ENCODE data around the gene BRF1.
"Not testable (repeated sequence)": the region's sequence is repeated elsewhere in the genome, so short reads cannot be mapped to it uniquely, and the experiment has no call there.

The BRF1 gene

DNA sequence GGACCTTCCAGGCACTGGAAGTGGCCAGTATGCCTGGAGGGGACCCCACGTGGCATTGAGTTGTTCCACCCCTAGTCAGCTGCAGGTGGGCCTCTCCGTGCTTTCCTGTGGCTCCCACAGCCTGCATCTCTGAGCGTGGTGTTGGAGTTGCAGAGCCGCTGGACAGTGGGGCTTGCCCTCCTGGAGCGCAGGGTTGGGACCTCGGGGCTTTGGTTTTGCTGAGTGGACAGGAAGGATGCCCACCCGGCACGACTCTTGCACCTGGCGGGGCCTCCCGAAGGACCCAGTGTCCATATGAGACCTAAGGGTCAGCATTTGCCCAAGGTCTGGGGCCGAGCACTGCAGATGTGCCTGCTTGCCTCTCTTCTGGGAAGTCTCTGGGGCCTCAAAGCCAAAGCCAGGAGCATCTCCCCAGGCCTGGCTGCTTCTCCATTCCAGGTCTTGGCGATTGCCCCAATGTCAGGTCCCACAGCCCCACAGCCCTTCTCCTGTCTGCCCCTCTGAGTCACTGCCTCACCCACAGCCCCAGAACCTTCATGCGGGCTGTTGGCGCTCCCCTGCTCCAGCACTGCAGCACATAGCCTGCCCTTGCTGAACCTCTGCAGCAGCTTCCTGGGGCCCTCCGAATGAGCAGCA lies 15.3 kb upstream of the BRF1 start:
- no peak for DNase-seq (ENCODE audit: low read depth in 3 of 3, low spot score in 1 of 3)

DNA sequence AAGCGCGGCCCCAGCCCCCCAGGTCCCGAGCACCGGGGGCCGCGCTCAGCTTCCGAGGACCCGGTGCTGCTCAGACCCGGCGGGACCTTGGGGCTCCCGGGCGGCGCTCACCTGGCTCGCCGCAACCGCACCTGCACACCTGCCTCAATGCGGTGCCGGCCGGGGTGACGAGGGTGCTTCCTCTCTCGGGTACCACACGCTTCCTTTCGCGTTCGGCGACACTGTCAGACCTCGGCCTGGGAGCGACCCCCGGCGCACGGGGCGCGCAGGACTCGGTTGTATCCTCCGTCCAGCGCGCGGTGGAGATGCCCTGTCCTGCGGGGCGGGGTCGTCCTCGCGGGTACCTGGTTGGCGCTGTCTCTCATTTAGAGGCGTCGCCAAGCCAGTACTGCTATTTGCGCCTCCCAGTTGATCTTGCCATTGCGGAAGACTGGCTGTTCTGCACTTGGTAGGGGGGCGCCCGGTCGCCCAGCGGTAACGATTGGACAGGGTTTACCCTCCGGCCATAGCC lies 14.5 kb upstream of the BRF1 start:
- no peak for DNase-seq (ENCODE audit: low read depth in 3 of 3, low spot score in 1 of 3)

DNA sequence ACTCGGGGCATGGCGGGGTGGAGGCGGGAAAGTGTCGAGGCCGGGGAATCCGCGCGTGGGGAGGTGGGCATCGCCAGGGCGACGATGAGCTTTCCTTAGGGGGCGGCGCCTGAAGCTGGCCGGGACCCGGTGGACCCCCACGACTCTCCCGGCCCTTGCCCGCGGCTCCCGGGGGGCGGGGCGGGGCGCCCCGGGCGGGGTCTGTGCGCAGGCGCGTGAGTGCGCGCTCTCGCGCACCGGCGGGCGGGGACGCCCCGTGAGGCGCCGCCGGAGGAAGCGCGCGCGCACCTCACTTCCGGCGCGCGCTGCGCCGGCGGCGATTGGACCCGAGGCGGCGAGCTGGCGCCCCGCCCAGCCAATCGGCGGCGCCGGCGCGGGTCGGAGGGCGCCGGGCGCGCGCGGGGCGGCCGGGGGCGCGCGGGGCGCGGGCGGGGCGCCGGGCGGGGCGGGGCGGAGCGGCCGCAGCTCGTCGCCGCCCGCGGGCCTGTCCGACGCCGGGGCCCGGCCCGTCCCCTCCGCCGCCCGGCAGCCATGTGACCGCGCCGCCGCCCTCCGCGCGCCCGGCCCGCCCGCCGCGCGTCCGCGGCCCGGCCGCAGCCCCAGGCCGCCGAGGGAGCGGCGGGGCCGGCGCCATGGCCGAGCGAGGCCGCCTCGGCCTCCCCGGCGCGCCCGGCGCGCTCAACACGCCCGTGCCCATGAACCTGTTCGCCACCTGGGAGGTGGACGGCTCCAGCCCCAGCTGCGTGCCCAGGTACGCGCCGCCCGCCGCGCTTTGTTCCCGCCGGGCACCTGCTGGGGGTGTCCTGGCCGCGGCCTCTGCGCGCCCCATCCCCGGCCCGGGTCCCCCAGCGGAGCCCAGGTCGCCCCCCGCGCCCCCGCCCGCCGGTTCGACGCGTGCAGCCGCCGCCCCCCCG lies 13.7 kb upstream of the BRF1 start, which contains the start of gene PACS2:
Gene PACS2, plus strand, starts transcription at position 462 of the 914 bp plus-strand sequence. Its CDS starts 171 bp downstream, at position 633.
- DNase-seq (ENCODE audit: low read depth in 3 of 3, low spot score in 1 of 3) = peak; percentile 40 to 66 (median 63)

DNA sequence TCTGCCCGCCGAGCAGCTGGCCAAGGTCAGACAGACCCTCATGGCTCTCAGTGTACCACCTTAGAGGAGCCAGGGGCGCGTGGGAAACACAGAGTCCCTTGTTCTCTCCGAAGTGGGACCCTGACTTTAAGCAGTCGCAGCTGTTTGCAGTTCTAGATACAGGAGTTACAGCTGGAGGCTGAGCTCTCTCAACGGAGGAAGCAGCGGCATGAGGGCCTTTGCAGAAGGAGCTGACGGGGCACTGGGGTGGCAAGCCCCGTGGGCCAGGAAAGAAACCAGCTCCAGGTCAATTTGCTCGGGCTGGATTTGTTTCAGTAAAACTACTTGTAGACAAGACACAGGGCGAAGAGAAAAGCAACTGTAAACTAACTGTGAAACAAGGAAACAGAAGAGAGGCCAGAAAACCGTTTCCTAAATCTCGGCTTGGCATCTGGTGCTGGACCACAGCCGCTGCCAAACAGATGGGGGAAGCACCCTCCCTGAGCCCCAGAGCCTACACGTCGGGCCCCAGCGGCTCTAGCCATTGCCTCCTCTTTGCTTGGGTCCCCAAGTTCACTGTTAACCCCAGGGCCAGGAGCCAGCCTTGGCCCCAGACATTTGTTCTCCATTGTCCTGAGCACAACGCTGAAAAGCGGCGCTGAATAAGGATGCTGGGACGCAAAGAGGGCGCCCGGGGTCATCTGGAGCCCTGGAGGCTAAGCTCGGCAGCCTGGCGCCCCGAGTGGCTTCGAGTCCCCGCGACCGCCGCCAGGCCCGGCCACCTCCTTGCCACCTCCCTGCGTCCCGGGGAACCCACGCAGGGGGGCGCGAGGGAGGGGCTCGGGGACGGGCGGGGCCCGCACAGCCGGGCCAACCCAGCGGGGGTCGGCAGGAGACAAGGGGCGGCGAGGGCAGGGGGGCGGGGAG lies 12.8 kb upstream of the BRF1 start:
- no peak for DNase-seq (ENCODE audit: low read depth in 3 of 3, low spot score in 1 of 3)

DNA sequence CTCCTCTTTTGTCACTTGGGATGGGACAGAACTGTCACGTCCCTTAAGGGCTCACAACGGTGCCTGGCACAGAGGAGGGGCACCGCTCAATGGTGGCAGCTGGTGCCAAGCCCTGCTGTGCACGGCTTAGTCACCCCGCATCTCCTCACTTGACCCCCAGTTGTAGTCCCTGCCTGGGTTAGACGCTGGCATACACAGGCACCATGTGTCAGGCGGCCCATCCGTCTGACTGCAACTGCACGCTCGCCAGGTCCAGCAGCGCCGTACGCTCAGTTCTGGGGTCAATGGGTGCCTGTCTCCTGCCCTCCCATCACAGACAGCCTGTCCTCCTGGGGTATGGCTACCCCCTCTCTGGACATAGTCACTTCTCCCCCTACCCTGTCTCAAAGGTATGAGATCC lies 12.2 kb upstream of the BRF1 start:
- no peak for DNase-seq (ENCODE audit: low read depth in 3 of 3, low spot score in 1 of 3)

DNA sequence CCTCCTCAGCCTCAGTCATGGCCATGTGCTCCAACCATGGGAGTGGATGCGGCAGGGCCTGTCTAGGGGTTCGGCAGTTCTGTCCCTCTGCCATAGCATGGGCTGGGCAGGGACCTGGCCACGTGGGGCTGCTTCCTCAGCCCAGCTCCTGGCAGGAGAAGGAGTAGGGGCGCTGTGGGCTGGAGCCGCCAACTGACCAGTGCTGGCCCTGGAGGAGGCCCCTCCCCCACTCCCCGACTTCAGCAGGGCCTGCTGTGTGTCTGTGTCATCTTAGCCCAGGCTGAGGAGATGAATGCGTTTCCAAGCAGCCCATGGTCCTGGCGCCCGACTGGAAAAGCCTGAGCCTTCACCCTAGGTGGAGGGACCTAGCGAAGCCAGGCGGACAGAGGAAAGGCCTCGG lies 11.0 kb upstream of the BRF1 start:
- DNase-seq (ENCODE audit: low read depth in 3 of 3, low spot score in 1 of 3) = no peak

DNA sequence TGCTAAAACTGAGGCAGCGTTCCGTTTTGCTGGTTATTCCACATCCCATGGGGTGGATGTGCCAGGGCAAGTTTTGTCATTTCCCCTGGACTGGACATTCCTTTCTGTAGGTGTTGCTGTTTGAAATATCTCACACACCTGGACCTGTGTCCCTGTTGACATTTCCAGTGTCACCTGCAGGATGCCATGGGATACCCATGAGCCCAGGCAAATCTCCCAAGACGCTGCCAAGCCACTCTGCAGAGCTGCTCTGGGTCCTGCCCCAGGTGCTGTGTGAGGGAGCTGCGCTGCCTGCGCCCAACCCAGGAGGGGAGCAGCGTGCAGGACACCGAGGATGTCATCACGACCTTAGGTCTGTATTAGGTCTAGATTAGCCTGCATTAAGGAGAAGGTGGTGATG lies 8.6 kb upstream of the BRF1 start:
- no peak for DNase-seq (ENCODE audit: low read depth in 3 of 3, low spot score in 1 of 3)

DNA sequence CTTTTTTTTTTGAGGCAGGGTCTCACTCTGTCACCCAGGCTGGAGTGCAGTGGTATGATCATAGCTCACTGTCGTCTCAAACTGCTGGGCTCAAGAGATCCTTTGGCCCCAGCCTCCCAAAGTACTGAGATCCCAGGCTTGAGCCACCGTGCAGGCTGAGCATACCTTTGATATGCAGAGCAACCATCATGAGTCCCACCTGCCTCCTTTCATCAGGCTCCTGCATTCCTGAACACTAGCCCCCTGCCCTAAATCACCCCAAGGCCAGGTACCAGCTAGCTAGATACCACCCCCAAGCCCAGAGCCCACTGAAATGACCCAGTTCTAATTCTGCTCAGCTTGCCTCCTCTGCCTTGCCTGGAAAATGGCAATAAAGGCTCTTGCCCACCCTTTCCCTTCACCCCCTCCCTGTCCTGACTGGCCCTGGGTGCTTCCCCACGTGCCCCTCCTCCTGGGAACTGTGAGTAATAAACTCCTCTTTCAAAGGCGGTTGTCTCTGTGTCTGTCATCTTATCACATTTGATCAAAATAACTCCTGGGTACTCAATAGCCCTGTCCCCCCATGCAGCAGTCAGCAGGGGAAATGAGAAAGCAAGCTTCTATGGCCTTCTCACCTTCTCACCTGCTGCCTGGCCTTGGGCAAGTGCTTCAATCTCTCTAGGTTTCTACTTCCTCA lies 6.4 kb upstream of the BRF1 start:
- DNase-seq (ENCODE audit: low read depth in 3 of 3, low spot score in 1 of 3) = no peak

DNA sequence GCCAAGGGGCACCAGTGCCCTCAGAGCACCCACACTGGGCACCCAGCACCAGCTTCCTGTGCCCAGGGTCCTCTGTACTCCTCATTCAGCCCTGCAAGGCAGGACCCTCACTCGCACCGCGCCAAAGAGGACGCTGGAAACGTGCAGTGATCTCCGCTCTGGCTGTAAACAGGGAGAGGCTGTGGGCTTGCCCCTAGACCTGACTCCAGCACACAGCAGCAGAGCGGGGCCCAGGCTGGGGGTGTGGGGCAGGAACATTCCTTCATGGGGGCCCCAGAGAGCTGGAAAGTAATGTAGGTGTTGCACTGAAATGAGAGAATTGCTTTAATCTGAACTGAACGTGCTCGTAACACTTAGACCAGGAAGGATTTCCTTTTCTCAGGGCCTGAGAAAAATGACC lies 5.0 kb upstream of the BRF1 start:
- DNase-seq (ENCODE audit: low read depth in 3 of 3, low spot score in 1 of 3) = no peak

DNA sequence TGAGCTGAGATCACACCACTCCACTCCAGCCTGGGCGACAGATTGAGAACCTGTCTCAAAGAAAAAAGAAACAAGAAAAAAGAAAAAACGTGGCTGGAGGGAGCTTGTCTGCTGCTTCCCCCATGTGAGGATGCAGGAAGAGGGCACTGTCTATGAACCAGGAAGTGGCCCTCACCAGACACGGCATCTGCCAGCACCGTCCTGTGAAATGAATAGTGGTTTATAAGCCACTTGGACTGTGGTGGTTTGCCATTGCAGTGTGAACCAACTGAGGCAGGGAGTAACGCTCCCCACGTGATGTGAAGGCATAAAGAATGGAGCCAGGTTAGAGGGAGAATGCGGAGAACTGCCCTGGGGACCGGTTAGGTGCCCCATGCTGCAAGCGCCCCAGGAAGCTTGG lies 4.5 kb upstream of the BRF1 start:
- DNase-seq (ENCODE audit: low read depth in 3 of 3, low spot score in 1 of 3) = no peak

DNA sequence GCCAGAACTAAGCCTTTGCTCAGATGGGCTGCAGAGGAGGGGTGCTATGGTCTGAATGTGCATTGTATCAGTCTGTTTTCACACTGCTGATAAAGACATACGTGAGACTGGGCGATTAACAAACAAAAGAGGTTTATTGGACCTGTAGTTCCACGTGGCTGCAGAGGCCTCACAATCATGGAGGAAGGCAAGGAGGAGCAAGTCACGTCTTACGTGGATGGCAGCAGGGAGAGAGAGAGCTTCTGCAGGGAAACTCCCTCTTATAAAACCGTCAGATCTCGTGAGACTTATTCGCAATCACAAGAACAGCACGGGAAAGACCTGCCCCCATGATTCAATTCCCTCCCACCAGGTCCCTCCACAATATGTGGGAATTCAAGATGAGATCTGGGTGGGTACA lies 3.8 kb upstream of the BRF1 start:
- DNase-seq (ENCODE audit: low read depth in 3 of 3, low spot score in 1 of 3) = no peak

DNA sequence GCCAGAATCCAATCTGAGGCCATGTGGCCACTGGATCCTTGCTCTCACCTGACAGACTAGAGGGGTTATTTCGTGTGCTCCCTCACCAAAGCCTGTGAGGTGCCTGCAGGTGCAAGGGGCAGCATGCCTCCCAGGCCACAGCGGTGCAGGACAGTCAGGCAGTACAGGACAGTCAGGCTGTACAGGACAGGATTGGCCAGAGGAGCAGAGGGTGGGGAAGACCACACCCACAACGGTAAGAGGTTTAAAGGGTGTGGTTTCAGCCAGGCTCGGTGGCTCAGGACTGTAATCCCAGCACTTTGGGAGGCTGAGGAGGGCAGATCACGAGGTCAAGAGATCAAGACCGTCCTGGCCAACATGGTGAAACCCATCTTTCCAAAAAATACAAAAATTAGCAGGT lies 3.1 kb upstream of the BRF1 start:
- no peak for DNase-seq (ENCODE audit: low read depth in 3 of 3, low spot score in 1 of 3)

DNA sequence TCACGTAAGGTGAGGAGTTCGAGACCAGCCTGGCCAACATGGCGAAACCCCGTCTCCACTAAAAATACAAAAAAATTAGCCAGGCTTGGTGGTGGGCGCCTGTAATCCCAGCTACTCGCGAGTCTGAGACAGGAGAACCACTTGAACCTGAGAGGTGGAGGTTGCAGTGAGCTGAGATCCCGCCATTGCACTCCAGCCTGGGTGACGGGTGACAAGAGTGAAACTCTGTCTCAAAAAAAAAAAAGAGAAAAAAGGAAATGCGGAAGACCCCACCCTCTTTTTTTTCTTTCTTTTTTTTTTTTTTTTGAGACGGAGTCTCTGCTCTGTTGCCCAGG lies 1.1 kb upstream of the BRF1 start:
- not testable (repeated sequence) for DNase-seq (ENCODE audit: low read depth in 3 of 3, low spot score in 1 of 3)

DNA sequence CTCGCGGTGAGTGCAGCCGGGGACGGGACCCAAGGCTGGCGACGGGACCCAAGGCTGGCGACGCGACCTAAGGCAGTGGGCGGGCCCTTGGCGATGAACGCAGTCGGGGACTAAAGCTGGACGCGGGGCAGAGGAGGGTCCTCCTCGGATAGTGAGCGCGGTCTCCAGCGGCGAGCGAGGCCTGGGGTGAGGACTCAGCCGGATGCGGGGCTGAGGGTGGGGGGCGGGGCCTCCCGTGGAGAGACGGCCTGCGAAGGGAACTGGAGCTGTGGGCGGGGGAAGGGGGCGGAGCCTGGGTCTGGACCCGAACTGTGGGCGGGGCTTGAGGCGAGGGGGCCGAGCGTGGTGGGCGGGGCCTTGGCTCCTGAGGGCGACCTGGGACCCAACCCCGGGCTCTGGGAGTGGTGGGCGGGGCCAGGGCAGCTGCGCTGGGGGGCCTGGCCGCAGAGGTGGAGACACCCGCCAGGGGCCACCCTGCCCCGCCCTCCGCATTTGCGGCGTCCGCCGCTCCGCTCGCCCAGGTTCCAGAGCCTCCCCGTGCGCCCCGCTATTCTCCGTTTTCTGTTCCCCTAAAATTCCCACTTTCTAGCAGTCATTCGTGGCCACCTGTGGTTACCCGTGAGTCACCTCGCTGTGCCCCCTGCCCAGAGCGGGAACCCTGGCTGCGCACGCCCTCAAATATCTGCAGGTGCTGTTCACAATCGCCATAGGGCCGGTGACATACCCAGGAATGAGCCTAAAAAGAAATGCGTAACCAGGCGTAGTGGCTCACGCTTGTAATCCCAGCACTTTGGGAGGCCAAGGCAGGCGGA lies 508 bp upstream of the BRF1 start:
- DNase-seq (ENCODE audit: low read depth in 3 of 3, low spot score in 1 of 3) = peak; percentile 97 to 99 (median 98)

DNA sequence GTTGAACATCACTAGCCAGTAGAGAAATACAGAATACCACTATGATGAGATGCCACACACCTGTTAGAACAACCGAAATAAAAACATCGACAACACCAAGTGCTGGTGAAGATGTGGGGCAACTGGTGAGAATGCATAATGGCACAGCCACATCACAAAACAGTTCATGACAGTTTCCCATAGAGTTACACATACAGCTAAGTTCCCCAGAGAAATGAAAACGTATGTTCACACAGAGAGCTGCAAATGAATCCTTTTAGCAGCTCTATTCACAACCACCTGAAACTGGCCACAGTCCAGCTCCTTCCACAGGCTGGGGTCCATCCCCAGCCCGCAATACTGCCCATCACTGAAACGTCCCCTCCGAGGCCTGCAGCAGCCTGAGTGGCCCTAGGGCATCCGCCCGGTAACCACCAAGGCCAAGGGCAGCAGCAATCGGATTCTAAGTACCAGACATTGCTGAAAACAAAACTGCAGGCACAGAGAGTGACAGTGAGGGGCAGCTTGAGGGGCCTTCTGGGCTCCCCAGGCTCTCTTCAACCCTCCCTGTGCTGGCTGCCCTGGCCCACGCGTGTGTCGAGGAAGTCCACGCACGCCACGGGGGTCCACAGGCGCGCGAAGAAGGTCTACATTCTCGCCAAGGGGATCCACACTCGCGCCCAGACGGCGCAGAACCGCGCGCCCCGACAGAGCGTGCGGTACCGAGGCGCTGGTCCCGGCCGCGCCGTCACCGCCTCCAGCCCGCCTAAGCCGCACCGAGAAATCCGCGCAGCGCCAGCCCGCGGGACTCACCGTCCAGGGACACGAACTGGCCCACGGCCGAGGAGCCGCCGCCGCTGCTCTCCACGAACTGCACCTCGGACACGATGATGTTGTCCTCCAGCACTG lies 903 bp downstream of the BRF1 start:
- no peak for DNase-seq (ENCODE audit: low read depth in 3 of 3, low spot score in 1 of 3)

DNA sequence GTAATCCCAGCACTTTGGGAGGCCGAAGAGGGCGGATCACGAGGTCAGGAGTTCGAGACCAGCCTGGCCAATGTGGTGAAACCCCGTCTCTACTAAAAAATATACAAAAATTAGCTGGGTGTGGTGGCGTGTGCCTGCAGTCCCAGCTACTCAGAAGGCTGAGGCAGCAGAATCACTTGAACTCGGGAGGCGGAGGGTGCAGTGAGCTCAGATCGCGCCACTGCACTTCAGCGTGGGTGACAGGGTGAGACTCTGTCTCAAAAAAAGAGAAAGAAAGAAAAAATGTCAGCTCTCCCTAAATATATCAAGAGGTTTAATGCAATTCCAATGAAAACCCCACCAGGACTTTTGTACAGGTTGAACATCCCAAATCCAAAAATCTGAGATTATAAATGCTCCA lies 3.5 kb downstream of the BRF1 start:
- not testable (repeated sequence) for DNase-seq (ENCODE audit: low read depth in 3 of 3, low spot score in 1 of 3)

DNA sequence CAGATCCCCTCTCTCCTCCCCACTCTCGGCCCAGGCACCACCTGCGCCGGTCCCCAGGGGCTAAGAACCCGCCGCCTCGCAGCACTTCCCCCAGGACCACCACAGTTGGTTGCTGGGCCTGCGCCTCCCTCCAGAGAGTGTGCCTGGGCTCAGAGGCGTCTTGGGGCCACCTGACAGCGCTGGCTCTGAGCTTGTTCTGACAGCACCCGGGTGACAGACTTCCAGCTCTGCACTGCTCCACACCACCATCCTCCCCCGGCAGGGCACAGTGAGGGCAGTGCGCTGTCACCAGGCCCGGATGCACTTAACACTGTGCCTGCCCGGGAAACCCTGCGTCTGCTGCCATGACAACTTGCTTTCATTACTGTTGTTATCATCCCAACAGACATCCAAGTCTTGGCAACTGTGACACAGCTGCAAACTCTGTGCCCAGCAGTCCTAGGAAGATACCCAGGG lies 6.6 kb downstream of the BRF1 start:
- peak in 2 of 3 donors; percentile 18 to 39 for DNase-seq (ENCODE audit: low read depth in 3 of 3, low spot score in 1 of 3)

DNA sequence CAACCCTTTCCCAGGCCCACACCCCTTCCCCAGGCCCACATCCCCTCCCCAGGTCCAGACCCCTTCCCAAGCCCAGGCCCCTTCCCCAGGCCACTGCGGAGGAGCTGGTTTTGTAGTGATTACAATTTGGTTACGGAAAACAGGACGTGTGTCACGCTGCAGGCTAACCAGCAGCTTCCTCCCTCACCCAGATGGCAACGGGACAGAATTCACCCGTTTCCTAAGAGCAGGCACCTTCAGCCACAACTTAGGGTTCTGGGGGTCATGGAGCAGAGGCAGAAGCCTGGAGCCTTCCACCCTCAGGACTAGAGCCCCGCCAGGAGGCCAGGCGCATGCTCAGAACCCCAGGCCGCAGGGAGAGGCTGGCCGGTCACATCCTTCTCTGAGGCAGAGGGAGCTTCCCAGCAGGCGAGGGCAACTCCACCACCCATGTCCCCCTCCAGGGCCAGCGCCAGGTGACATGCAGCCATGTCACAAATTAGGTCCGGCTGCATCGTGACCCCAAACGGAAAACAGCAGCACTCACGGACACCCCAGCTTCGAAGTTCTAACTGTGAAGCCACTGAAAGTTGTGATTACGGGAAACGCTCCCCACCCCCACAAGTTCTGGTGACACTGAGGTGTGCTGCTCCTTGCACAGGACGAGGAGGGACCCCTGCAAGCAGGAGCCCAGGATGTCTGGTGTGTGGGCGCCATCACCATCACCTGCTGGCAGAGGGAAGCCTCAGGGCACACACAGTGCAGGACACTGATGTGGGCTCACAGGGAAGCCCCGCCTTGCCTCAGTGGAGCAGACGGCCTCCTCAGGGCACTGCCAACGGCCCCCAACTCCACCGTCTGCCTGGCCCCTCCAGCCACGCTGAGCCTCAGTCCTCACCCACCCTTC lies 7.7 kb downstream of the BRF1 start:
- no peak for DNase-seq (ENCODE audit: low read depth in 3 of 3, low spot score in 1 of 3)
